NT2/D1 (cell line): ENCODE results near the gene MECR.

Source experiments
- YY1 ChIP-seq: IDR thresholded peaks from 2 replicates; pipeline ENCODE4 v1.6.1; 2011; ENCODE audit not compliant: insufficient read length, insufficient read depth
- ZNF274 ChIP-seq: IDR thresholded peaks from 2 replicates; pipeline ENCODE4 v1.6.1; 2011; ENCODE audit warnings: mild to moderate bottlenecking, low read depth, low read length

DNA sequence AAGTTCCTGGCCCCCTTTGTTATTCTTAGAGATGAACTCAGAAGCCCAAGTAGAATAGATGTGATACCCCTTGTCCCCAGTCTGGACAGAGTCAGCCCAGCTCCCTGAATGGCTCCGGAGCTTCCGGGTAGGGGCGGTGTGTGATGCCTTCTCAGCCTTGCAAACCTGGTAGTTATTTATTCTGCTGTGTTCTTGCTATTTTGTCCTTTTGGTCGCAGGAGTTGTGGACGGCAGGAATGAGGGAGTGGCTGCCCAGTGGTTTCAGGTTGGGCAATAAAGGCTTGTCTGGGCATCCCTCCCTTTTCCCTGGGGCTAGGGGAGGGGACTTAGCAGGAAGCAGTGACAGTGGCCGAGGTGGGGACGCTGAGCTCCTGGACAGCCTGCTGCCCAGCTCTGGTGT lies 8.4 kb upstream of the MECR start:
- TF ChIP-seq YY1 (no peak), ZNF274 (no peak)
